ENCODE measurements around the gene ADAMTSL1.

Gene ADAMTSL1

GRCh38 chr9:18463991-18464390, 10.0 kb upstream of the ADAMTSL1 start:
- DNase-seq, result no peak

GRCh38 chr9:18466101-18466500, 7.9 kb upstream of the ADAMTSL1 start:
- no peak for DNase-seq

GRCh38 chr9:18467696-18468095, 6.3 kb upstream of the ADAMTSL1 start:
- DNase-seq, result no peak

DNA sequence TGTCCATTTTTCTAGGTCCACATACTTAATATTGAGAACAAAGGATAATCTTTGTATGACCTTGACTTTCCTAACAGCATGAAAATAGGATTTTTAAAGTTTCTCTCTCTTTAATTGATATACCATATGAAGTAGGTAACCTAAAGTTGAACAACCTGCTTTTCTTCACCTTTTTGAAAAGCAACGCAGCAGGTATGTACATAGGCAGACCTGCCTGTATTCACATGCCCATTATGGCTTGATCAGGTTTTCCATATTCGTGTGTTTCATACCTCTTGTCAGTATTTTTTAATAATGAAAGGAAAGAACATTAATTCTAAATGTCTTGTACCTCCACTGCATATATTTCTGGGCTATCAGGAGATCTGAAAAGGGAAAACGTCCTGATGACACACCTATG, 1.5 kb upstream of the ADAMTSL1 start:
- DNase-seq, result no peak

DNA sequence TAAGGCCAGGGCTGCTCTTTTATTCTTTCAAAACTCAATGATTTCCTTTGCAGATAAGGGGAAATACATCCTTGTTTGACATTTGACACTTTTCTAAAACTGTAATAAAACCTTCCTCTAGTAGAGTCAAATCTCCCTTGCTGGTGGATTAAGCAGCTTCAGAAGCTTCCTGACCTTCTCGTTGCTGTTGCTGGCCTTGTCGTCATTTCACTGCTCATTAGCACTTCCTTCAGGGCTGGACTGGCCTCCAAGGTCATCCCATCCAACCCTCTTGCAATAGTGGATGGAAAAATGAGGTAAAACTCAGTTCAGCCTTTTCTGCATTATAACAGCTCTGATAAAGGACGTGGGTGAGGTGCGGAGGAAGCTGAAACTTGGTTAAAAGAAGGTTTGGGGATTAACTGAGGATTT, 1.1 kb upstream of the ADAMTSL1 start:
- no peak for DNase-seq

- no peak for DNase-seq
Measured at GRCh38 chr9:18474783-18475182, 830 bp downstream of the ADAMTSL1 start.

DNA sequence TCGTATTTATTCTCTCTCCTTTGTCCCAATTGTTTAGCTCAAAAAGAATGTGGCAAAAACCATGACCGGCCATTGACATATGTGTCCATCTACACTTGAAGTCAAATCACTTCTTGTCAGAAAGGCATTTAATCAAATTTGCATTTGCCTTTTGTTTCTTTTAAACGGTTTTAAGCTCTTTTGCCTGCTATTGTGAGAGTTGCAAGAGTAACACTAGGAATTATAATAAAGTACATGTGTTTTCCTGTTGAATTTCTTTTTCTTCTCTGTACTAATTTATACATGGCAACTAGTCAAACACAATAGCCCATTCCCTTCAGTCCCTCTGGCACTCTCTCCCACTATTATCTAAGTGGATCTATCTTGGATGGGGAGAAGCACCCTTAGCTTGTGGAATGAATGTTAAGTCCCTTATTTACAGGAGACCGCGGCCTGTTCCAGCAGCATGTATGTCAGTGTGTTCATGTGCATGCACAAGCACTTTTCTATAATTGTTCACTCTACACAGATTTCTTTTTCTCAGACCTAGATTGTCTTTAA, 3.2 kb downstream of the ADAMTSL1 start:
- DNase-seq, result no peak

GRCh38 chr9:18477719-18478118, 3.8 kb downstream of the ADAMTSL1 start:
- no peak for DNase-seq

GRCh38 chr9:18478501-18479361, 4.8 kb downstream of the ADAMTSL1 start:
- DNase-seq, result no peak

- no peak for DNase-seq
Measured at GRCh38 chr9:18479405-18479804, 5.5 kb downstream of the ADAMTSL1 start.

DNA sequence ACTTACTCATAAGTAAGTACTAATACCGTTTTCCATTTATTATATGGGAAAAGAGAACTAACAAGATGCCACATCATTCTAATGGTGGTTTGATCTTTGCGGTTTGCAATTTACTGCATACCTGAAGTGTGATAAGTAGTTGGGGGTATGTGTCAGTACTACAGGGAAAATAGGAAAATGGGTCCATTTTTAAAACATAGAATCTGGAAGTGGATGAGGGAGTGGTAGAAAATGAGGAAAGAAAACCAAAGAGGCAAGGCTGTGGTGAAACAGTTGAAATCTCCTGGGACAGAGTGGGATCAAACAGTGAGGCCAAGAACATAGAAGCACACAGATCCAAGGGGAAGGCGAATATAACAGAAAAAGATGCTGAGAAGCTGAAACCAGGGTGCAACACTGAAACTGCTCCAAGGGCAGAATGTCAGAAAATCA, 6.7 kb downstream of the ADAMTSL1 start:
- no peak for DNase-seq

- no peak for DNase-seq
Measured at GRCh38 chr9:18482371-18482770, 8.4 kb downstream of the ADAMTSL1 start.

DNA sequence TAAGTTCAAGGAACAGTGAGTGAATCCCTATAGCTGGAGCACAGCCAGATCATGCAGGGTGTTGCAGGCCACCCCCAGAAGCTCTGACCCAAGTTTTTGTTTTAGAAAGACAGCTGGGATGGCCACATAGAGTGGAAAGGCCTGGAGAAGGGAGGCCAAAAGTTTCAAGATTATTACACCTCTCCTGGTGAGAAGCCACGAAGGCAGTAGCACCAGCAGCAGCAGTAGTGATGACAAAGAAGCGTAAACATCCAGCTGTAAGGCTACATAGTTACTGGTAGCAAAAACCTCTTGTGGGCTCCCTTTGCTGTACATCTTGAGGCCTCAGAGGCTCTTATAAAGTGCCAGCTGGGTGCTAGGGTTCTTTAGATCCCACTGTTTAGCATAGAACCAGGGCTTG, 11.8 kb downstream of the ADAMTSL1 start:
- DNase-seq, result no peak

DNA sequence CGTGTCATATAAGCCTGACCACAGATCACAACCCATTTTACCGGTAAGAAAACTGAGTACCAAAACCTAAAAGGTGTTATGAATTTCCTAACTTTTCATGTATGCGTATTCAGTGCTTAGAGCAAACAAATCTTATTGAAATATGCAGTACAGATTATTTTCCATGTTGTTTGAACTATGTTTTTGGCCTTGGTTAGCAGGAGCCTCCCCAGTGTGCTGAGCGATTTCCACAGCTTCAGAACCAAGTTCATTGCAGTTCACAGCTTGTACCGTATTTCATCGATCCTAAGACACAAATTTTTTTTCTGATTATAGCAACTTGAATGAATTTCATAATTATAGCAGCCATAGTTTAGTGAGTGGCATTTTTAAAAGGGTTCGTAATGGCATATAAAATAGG, 13.7 kb downstream of the ADAMTSL1 start:
- no peak for DNase-seq

GRCh38 chr9:18488886-18489285, 14.9 kb downstream of the ADAMTSL1 start:
- no peak for DNase-seq

GRCh38 chr9:18489861-18490260, 15.9 kb downstream of the ADAMTSL1 start:
- no peak for DNase-seq

DNA sequence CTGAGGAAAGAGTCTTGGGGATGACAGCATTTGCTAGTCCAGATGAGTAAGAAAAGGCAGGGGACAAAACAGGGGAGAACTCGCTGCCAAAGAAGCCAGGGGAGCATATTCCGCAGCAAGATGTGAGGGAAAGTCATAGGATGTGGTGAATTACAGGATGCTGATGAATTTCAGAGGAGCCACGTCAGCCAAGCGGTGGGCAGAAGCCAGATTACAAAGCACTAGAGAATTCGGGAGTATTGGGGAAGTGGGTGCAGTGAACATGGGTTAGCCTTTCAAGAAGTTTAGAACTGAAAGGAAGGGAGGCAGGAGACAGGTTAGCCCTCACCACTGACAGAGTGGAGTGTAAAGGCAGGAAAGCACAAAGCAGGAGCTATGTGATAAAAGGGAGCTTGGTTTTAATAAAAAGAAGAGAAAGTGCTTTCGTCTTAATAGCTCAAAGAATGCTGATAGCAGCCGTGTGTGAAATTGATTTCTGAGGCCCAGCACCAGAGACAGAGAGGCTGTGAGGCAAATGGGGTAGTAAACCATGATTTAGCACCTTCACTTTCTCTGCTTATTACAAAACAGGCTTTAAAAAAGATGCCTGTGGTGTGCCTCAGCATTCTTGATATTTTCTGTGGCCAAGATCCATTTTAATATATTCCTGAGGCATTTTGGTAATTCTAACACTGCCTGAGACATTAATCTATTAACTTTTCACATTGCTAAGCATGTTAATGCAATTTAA, 16.9 kb downstream of the ADAMTSL1 start:
- DNase-seq, result no peak

DNA sequence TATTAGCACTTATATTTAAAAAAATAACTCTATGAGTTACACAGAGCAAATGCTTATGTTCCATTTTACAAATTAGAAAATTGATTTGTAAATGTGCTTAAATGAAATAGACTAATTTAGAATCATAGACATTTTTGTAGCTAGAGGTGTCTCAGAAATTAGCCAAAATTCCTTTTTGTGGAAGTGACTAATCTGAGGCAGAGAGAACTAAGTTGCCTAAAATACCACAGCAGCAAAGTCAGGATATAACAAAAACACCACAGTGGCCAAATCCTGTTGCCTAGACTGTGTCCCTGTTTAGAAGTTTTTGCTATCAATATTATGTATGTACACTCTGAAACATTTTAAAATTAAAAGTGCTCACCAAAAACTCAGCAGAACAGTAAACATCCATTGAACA, 18.7 kb downstream of the ADAMTSL1 start:
- DNase-seq, result no peak

DNA sequence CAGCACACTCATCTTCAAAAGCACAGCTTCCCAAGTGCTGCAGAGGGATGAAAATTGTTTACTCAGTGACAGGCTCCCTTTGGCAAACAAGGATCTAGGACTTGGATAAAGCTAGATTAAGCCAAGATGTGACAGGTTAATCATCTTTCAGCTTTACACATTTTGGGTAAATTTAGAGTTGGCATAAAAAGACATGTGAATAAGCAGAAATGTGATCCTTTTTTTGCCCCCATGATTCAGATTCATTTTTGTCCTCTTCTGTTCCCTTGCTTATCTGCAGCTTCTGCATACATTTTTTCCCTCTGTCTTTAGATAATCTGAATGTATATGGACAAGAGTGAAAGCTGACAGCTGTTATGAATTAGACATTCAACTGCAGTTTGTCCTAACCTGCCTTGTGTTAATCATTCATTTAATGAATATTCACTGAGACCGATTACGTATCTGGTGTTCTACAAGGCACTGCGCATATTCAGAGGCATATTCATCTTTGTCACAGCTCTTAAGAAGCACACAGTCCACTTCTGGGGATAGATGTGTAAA, 19.6 kb downstream of the ADAMTSL1 start:
- no peak for DNase-seq

- DNase-seq, result no peak
Measured at GRCh38 chr9:18495065-18495464, 21.1 kb downstream of the ADAMTSL1 start.

DNA sequence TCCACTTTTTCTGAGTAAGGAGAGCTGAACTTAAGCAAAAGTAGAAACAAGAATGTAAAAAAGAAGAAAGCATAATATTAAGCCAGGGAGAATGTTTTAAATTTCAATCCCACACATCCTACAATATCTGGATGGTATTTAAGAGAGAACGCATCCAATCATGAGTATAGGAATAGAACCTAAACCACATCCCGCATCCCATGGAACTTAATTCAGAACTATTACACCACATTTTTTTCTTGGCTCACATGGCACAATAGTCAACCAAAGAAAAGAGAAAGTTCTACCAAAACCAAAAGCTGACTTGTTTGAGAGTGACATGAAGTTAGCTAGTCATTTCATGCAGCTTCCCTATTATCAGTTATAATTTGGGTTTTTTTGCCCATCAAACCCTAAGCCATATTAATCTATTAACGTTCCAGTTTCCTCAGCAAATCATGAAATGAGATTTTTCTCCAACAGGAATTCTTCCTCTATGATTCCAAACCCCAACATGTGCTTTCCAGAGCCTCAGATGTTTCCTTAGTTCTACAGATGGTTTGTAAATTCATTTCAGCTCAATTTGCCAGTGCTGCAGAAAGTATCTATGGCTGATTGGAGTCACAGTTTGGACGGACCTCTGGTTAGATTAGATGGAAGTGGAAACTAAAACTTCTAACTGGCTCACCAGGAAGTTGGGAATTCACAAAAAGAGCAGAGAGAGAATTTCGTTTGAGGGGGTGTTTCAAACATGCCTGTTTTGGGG, 22.5 kb downstream of the ADAMTSL1 start:
- no peak for DNase-seq

DNA sequence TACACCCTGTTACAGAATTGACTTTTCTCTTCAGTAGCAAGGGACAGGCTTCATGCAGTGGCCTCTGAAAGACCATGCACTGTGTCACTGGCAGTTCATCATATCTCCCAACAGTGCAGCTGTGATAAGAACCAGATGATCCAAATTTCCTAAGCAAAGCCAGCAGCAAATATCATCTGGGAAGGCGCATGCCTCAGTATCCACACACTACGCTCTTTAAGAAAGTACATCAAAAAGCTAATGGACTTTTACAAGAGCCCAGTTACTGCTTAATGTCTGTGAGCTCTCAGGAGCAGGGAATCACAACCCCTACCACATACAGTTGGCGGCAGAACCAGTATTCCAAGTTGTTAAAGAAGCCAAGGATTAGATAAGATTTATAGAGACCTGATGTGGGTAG, 25.1 kb downstream of the ADAMTSL1 start:
- DNase-seq, result no peak

DNA sequence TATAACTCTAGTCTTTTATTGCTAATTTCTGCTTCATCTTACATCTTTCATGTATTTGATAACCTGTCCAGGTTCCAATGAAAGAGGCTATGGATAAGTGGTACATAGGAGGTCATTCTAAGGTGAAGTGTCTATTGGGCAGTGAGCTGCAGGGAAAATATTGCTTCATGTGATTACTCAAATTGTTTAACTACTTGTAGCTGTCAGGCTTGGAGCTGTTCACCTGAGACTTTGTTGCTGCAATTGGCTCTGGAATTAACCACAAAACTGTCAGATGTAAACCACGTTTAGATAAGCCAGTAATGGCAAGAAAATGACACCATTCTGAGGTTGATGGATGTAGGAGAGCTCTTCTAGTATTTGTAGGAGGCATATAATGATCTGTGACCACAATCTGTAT, 26.0 kb downstream of the ADAMTSL1 start:
- DNase-seq, result no peak
